Measurements from ENCODE around the gene DNAH14. TPM values are rescaled to one million over a fixed set of nuclear protein-coding genes. Genes with fewer than 3 reads are reported as not detected.

Gene DNAH14
- total and polyA plus RNA-seq, 2 of the 13 experiments (the other 11 are each of a cell fraction or from before 2014, with no cell fraction given): 4.5 to 27.5 TPM

- no peak for TF ChIP-seq PRDM4 (CRISPR knock-in tag; IDR thresholded peaks at IDR 0.05; ENCODE audit: borderline replicate concordance)
- TF ChIP-seq MBNL3 (CRISPR knock-in tag; conservative IDR thresholded peaks at IDR 0.05): no peak
- TF ChIP-seq TBL1XR1 (IDR thresholded peaks at IDR 0.05; ENCODE audit: borderline replicate concordance, low read length, partially characterized antibody): peak; percentile 51
- peak; percentile 57 for TF ChIP-seq ZFP36 (IDR thresholded peaks at IDR 0.05; ENCODE audit: borderline replicate concordance, low read depth, low read length, partially characterized antibody)
- TF ChIP-seq ZNF224 (CRISPR knock-in tag; IDR thresholded peaks at IDR 0.05): no peak
- TF ChIP-seq ZKSCAN5 (CRISPR knock-in tag; IDR thresholded peaks at IDR 0.05): no peak
- TF ChIP-seq MNT (IDR thresholded peaks at IDR 0.05): no peak
- TF ChIP-seq PBX2 (CRISPR knock-in tag; IDR thresholded peaks at IDR 0.05): no peak
- no peak for TF ChIP-seq ZFP41 (CRISPR knock-in tag; IDR thresholded peaks at IDR 0.05; ENCODE audit: borderline replicate concordance)
- TF ChIP-seq ZNF766 (CRISPR knock-in tag; IDR thresholded peaks at IDR 0.05; ENCODE audit: borderline replicate concordance): 0 out of 2 replicates have a peak, but pooled peaks have one; percentile 55
- TF ChIP-seq HDAC2 (CRISPR knock-in tag; IDR thresholded peaks at IDR 0.05): peak; percentile 96
- no peak for TF ChIP-seq ZSCAN9 (CRISPR knock-in tag; IDR thresholded peaks at IDR 0.05; ENCODE audit: borderline replicate concordance)
- no peak for TF ChIP-seq NFKB2 (CRISPR knock-in tag; IDR thresholded peaks at IDR 0.05; ENCODE audit: borderline replicate concordance)
- peak; percentile 100 for TF ChIP-seq ZNF253 (CRISPR knock-in tag; IDR thresholded peaks at IDR 0.05; ENCODE audit: borderline replicate concordance)
- TF ChIP-seq SIX1 (CRISPR knock-in tag; IDR thresholded peaks at IDR 0.05; ENCODE audit: borderline replicate concordance): no peak
- TF ChIP-seq ZNF142 (CRISPR knock-in tag; IDR thresholded peaks at IDR 0.05): no peak
- TF ChIP-seq HIVEP1 (CRISPR knock-in tag; IDR thresholded peaks at IDR 0.05): no peak
- TF ChIP-seq ONECUT2 (CRISPR knock-in tag; IDR thresholded peaks at IDR 0.05): 0 out of 2 replicates have a peak, but pooled peaks have one; percentile 14
- TF ChIP-seq ZNF576 (CRISPR knock-in tag; IDR thresholded peaks at IDR 0.05): no peak
Measured at GRCh38 chr1:225228871-225229303, 299.4 kb downstream of the DNAH14 start (continued).
